Transverse colon (tissue), 4 donors: ENCODE results near the gene GPHN.

ENCODE experiments used
- EP300 ChIP-seq: sonication (generic); formaldehyde crosslinking; IDR thresholded peaks from one replicate; pipeline ENCODE4 v1.6.1; 2017; ENCODE audit warnings: antibody characterized with exemption, low read depth
- POLR2A ChIP-seq: fragments of 450-650 bp; IDR thresholded peaks from one replicate; pipeline ENCODE4 v1.6.1; 2016; ENCODE audit warnings: antibody characterized with exemption, mild to moderate bottlenecking, moderate library complexity
- POLR2AphosphoS5 ChIP-seq, 3 donors: sonication (generic); formaldehyde crosslinking; IDR thresholded peaks; one replicate each; pipeline ENCODE4 v1.6.1; 2016; ENCODE audit warnings: antibody characterized with exemption in 3 of 3
- TF ChIP-seq, protein P1 (sequence below), 5 experiments: fragments of 200-600 bp in 3 of 5; fragments of 450-650 bp in 2 of 5; sonication (generic) in 3 of 5; IDR thresholded peaks; 1 replicate in 2 of 5; 2 replicates in 3 of 5; pipeline ENCODE4 v1.5.1; 2016 to 2017; ENCODE audit warnings: antibody characterized with exemption in 5 of 5, inconsistent platforms in 3 of 5, mild to moderate bottlenecking in 2 of 5, moderate library complexity in 1 of 5

DNA sequence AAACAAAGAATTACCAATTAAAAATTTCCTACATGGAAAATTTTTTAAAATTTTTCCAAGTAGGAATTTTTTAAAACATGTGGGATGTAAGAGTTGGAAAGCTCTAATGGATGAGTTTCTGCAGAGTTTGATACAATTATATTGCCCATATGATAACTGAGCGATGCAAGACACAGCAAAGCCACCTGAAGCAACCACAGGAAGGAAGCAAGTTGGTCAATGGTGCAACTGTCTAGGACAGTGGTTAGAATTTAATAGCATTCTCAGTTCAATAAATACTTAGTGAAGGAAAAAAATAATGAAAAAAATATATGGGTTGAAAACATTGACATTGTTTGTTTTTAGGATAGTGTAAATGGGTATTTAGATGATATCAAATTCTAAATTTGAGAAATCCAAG is 502.7 kb downstream of the GPHN start:
- TF ChIP-seq, protein P1, sequence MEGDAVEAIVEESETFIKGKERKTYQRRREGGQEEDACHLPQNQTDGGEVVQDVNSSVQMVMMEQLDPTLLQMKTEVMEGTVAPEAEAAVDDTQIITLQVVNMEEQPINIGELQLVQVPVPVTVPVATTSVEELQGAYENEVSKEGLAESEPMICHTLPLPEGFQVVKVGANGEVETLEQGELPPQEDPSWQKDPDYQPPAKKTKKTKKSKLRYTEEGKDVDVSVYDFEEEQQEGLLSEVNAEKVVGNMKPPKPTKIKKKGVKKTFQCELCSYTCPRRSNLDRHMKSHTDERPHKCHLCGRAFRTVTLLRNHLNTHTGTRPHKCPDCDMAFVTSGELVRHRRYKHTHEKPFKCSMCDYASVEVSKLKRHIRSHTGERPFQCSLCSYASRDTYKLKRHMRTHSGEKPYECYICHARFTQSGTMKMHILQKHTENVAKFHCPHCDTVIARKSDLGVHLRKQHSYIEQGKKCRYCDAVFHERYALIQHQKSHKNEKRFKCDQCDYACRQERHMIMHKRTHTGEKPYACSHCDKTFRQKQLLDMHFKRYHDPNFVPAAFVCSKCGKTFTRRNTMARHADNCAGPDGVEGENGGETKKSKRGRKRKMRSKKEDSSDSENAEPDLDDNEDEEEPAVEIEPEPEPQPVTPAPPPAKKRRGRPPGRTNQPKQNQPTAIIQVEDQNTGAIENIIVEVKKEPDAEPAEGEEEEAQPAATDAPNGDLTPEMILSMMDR (IDR thresholded peaks at IDR 0.05): no peak
- no peak for TF ChIP-seq POLR2A
- no peak for TF ChIP-seq POLR2AphosphoS5 (IDR thresholded peaks at IDR 0.05)
- TF ChIP-seq EP300: no peak
